ENCODE measurements around the gene LRRC2.

DNA sequence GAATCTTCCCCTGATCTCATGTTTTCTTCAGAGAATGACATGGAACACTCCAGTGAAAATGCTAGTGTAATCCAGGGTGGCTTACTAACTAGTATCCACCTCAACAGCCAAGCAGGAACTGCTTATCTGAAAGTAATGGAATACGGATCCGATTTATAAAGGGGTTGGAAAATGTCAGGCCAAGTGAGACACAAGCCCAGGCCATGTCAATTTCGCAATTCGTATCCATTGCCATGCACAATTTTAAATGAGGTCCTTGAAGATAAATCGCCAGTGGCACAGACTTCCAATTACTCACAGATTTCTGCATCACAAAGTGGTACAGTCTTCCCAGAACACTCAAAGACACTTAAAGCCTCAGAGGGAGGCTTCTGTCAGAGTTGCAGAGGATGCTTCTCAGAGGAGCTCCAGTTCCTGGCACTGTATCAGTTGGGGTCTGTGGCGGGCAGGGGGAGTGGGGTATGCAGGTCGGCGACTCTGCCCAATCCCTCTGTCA is 29.8 kb upstream of the LRRC2 start:
- TF ChIP-seq POLR2A (IDR thresholded peaks at IDR 0.05; ENCODE audit: low read depth, low read length) (no peak), POU2F2 (IDR thresholded peaks at IDR 0.05; ENCODE audit: low read depth, low read length) (no peak)

All from GM12891 (cell line).